ENCODE data around the gene ARHGAP27. TPM values are rescaled to one million over a fixed set of nuclear protein-coding genes. Genes with fewer than 3 reads are reported as not detected.
"Not testable (repeated sequence)": the region's sequence is repeated elsewhere in the genome, so short reads cannot be mapped to it uniquely, and the experiment has no call there.

Gene ARHGAP27
- total RNA-seq, 2 donors from 2014 or later = 27.3 to 32.6 TPM

- peak; percentile 27 to 52 for ATAC-seq
- intact Hi-C loops (cut with DNase I) = no loop called here
- peak; percentile 47 for DNase-seq
Measured at GRCh38 chr17:45346216-45347015, 86.3 kb downstream of the ARHGAP27 start.

DNA sequence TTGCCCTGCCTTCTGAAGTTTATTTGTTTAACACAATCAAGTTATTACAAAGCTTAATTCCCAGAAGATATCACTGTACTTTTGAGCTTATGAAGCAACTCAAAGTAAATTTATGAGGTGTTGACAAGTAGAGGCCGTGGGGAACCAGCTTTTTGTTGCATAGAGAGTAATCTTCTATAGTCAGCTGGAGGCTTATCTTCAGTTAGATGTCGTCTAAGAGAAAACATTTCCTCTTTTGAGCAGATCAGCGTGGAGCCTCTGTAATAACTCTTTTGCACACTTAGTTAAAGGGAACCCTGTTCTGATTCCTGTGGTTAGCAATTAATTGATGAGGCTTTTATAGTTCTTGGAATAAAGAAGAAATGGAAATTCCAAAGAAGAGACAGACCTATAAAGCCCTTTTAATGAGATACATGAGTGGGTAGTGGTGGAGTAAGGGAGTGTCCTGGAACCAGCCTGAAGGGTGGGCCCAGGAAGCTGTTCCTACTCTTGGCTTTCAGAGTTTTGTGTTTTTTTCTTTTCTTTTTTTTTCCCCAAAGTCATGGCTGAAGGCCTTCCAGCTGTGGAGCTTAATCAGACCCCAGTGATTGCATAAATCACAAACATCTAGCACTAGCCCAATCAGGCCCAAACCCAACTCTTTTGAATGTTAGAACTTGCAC is 87.0 kb downstream of the ARHGAP27 start:
- DNase-seq (no peak), ATAC-seq (peak; percentile 72 to 74)
- intact Hi-C loops (cut with DNase I) = no loop called here

GRCh38 chr17:45345246-45345553 is 87.5 kb downstream of the ARHGAP27 start:
- ATAC-seq = no peak
- intact Hi-C loops (cut with DNase I) = no loop called here
- DNase-seq = no peak

GRCh38 chr17:45343967-45344664 is 88.6 kb downstream of the ARHGAP27 start:
- ATAC-seq; intact Hi-C loops (cut with DNase I); DNase-seq: not testable (repeated sequence)

Other genes with a start within 250 kb of the ARHGAP27 start
- 10 to 100 TPM; 16.6 to 18.6 TPM for gene FMNL1, start 211.0 kb downstream of the ARHGAP27 start, total RNA-seq
- gene SPATA32, start 170.8 kb downstream of the ARHGAP27 start, total RNA-seq = not detected
- 10 to 100 TPM; 13.4 to 13.5 TPM for gene MAP3K14, start 115.8 kb downstream of the ARHGAP27 start, total RNA-seq
- 10 to 100 TPM; 31.3 to 33.6 TPM for gene PLEKHM1, start 57.9 kb upstream of the ARHGAP27 start, total RNA-seq